Fibroblast of skin of left quadriceps (primary cell): ENCODE results near the gene PEPD.

Source experiments
- DNase-seq, 2 experiments: peaks; one replicate each; pipeline ENCODE4 v3.0.0-alpha.2; 2013; ENCODE audit warnings: low read depth in 2 of 2

The PEPD gene

GRCh38 chr19:33512021-33512420 lies 9.6 kb downstream of the PEPD start:
- DNase-seq: no peak

GRCh38 chr19:33511346-33511745 lies 10.2 kb downstream of the PEPD start:
- no peak for DNase-seq

DNA sequence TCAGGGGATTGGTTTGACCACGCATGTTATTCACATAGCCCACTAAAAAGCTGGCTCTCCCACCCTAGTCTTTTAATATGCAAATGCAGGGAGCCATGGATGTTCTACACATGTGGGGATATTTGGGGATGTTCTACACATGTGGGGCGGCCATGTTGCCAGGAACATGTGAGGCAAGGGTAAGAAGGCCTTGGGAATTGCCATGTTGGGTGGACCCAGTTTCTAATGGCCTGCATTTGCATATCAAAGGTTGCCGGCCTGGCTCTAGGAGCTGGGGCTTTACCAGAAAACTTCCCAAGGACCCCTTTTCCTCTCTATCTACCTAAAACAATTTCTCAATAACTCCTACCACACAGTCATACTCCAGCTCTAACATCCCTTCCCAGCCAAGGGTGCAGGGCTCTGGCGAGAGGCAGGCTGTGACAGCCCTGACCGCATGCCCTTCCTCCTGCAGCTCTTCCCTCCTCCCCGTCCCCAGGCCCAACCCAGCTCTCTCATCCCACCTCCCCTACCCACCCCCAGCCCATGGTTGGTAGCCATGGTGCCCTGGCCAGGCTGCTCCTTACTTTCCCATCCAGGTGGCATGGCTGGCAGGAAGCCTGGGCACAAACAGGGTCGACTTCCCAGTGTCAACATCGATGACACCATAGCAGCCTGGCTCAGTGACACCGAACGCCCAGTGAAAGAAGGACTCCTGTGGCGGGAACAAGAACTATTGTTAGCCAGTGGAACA lies 11.0 kb downstream of the PEPD start:
- no peak for DNase-seq

- no peak for DNase-seq
These were observed 11.8 kb downstream of the PEPD start for GRCh38 chr19:33509774-33510173.

DNA sequence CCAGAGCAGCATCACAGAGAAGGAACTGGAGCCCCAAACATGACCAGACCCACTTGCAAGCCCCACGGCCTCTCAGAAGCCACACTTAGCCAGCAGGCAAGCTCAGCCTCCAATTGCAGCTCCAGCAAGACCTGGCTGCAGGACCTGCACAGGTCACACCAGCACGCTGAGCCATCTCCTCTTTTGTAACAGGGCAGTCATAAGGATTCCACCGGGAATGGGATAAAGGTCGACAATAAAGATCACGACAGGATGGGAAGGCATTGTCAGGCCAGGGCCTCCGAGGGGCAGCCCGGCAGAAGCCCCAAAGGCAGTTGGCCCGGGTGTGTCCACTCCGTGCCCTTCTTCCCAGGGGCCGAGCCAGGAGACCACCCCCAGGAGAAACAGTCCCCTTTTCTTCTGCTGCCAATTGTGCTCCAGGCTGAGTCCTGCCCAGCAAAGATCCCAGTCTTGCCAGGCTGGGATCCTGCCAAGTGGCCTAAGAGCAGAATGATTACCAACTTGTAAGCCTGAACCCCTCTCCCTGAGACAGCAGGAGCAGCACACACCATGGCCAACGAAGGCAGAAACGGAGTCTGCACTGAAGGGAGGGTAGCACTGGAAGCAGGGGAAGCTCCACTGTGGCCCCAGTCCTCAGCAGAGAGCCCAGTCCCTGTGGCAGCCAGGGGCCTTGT lies 12.5 kb downstream of the PEPD start:
- no peak for DNase-seq

- no peak for DNase-seq
These were observed 13.2 kb downstream of the PEPD start for GRCh38 chr19:33508431-33508830.

- no peak for DNase-seq
These were observed 13.6 kb downstream of the PEPD start for GRCh38 chr19:33508009-33508408.

- no peak for DNase-seq
These were observed 14.3 kb downstream of the PEPD start for GRCh38 chr19:33507021-33507956.

DNA sequence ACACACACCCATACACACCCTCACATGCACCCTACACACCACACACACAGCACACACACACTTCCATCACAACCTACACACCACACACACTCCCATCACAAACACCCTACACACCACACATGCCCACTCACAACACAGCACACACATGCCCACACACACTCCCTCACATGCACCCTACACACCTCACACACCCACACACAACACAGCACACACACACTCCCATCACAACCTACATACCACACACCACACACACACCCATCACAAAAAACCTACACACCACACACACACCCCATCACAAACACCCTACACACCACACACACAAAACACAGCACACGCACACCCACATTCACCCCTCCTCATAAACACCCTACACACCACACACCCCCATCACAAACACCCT lies 15.1 kb downstream of the PEPD start:
- no peak for DNase-seq

DNA sequence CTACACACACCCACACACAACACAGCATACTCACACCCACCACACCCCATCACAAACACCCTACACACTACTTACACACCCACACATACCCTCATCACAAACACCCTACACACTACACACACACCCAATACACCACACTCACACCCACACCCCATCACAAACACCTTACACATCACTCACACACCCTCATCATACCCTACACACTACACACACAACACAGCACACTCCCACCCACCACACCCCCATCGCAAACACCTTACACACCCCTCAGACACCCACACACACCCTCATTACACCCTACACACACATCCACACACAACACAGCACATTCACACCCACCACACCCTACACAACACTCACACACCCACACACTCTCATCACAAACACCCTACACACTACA lies 15.8 kb downstream of the PEPD start:
- no peak for DNase-seq

- DNase-seq: no peak
These were observed 16.4 kb downstream of the PEPD start for GRCh38 chr19:33505148-33505547.

DNA sequence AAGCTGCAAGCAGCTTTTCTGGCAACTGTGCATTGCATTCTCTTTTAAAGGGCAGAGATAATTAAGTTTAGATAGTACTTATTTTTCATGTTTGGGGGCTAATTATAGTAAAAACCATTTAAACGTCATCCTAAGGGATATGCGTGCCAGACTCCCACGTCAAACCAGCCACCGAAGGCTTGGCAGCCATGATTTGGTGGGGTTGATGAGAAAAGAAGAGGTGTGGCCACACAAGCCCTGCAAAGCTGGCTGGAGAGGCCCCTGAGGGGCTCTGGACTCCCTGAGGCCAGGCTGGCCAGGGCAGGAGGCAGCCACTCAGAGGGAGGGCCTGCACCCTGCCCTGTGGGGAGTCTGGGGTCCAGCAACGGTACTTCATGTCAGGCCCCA lies 17.5 kb downstream of the PEPD start:
- no peak for DNase-seq

DNA sequence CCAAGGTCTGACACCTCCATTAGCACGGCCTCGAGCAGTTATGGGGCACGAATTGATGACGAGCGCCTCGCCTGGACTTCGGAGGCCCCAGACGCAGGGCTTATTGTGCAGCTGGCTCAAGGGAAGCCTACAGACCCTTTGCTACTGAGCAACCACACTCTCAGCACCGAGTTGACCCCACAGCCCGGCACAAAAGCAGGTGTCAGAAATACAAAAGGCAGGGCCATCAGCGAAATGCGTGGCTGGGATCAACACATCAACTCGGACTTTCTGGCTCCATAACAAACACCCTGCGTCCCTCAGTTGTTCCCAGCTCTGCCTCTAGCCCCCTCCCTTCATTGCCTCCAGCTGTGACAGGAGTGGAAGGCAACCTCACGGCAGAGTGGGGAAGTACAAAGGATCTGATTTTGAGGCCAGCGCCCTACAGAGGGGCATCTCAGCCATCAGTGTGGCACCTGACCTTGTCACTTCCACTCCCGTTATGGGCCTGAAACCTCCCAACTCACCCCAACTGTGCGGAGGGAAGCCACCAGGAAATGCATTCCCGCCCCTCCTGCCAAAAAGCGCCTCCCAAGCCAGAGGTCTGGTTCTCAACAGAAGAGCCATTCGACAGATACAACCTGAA lies 18.0 kb downstream of the PEPD start:
- no peak for DNase-seq

DNA sequence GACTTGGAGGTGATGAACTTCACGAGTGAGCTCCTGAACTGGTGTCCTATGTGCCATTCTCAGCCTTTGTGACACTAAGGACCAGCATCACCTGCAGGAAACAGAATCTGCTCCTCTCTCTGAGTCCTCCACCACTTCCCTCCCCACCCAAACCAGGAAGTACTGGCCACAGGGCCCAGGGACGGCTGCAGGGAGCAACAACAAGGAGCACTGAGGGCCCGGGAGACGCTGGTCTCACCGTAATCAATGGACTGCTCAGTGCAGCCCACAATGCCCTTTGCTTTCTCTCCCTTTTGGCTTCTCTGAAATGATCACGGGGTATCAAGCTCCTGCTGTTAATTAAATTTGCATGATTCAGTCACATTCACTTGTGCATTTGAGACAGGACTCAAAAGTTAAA lies 18.6 kb downstream of the PEPD start:
- DNase-seq: no peak

GRCh38 chr19:33502521-33502920 lies 19.1 kb downstream of the PEPD start:
- no peak for DNase-seq

DNA sequence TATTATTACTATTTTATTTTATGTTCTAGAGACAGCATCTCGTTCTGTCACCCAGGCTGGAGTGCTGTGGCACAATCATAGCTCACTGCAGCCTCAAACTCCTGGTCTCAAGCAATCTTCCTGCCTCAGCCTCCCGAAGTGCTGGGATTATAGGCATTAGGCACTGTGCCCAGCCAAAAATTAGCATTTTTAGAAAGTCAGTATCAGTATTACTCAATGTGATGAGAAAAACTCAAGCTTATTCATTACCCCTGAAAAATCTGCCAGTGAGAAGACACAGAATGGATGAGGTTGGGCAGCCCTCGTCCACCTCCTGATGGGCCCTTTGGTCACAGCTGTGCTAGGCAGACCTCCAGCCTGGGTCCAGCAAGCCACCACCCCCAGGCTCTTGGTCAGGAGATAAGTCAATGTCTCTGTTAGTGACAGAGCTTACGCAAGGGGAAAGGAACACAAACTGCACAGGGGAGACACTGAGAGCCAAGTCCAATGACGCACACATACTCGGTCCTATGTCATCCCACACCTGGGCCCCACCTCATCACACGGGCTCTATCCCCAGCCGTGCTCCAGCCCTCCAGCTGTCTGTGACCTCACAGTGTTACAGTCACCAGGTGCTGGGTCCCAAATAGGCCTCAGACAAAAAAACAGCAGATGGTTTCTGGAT lies 19.8 kb downstream of the PEPD start:
- DNase-seq: no peak

- no peak for DNase-seq
These were observed 20.6 kb downstream of the PEPD start for GRCh38 chr19:33500991-33501390.

DNA sequence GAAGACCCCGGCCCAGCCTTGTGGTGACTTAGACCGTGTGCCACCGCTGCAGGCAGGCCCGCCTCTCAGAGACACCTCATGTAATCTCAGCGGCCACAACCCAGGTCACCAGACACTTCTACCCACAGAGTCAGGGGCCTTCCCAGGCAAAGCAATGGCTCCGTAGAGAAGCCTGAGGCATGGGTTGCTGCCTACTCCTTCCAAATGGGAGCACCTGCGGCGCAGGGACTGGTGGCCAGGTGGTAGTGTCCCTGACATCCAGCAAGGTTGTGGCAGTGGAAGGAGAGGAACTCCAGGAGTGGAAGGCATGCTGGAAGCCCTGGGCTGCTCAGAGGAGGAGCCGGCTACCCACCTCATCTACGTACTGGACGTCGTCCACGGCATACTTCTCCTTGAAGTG lies 21.0 kb downstream of the PEPD start:
- DNase-seq: no peak

GRCh38 chr19:33499671-33500506 lies 21.7 kb downstream of the PEPD start:
- no peak for DNase-seq

- no peak for DNase-seq
These were observed 22.3 kb downstream of the PEPD start for GRCh38 chr19:33499248-33499647.
